Ishikawa (cell line): ENCODE results near the gene PHOX2A.

Experiments
- CEBPB ChIP-seq: IDR thresholded peaks from 2 replicates; pipeline ENCODE4 v1.6.1; 2012
- CREB1 ChIP-seq: IDR thresholded peaks from 2 replicates; pipeline ENCODE4 v1.6.1; 2012; ENCODE audit warnings: low read depth
- EGR1 ChIP-seq: IDR thresholded peaks from 2 replicates; pipeline ENCODE4 v1.6.1; 2012
- EP300 ChIP-seq: IDR thresholded peaks from 2 replicates; pipeline ENCODE4 v1.6.1; 2012; ENCODE audit warnings: borderline replicate concordance
- FOXM1 ChIP-seq: IDR thresholded peaks from 2 replicates; pipeline ENCODE4 v1.6.1; 2012; ENCODE audit warnings: low read depth, borderline replicate concordance
- MAX ChIP-seq: IDR thresholded peaks from 2 replicates; pipeline ENCODE4 v1.6.1; 2012
- NFIC ChIP-seq: IDR thresholded peaks from 2 replicates; pipeline ENCODE4 v1.6.1; 2012
- RAD21 ChIP-seq: IDR thresholded peaks from 2 replicates; pipeline ENCODE4 v1.6.1; 2012; ENCODE audit warnings: low read depth
- REST ChIP-seq: IDR thresholded peaks from 2 replicates; pipeline ENCODE4 v1.6.1; 2012; ENCODE audit warnings: low read depth, mild to moderate bottlenecking
- TAF1 ChIP-seq: IDR thresholded peaks from 2 replicates; pipeline ENCODE4 v1.6.1; 2012; ENCODE audit warnings: low read depth, mild to moderate bottlenecking
- TCF12 ChIP-seq: IDR thresholded peaks from 2 replicates; pipeline ENCODE4 v1.6.1; 2012; ENCODE audit warnings: low read depth
- TEAD4 ChIP-seq: IDR thresholded peaks from 2 replicates; pipeline ENCODE4 v1.6.1; 2012
- USF1 ChIP-seq: IDR thresholded peaks from 2 replicates; pipeline ENCODE4 v1.6.1; 2012
- YY1 ChIP-seq: IDR thresholded peaks from 2 replicates; pipeline ENCODE4 v1.6.1; 2012; ENCODE audit warnings: low read depth
- ZBTB7A ChIP-seq: IDR thresholded peaks from 2 replicates; pipeline ENCODE4 v1.6.1; 2012; ENCODE audit warnings: low read depth

PHOX2A gene

GRCh38 chr11:72209101-72209500, 34.9 kb downstream of the PHOX2A start:
- no peak for TF ChIP-seq EGR1
- no peak for TF ChIP-seq FOXM1
- no peak for TF ChIP-seq TCF12
- TF ChIP-seq MAX, result no peak

- no peak for TF ChIP-seq EGR1
- TF ChIP-seq TCF12, result no peak
- no peak for TF ChIP-seq FOXM1
- TF ChIP-seq TEAD4, result no peak
- TF ChIP-seq RAD21, result no peak
- no peak for TF ChIP-seq CEBPB
- TF ChIP-seq EP300, result no peak
- TF ChIP-seq CREB1, result no peak
- TF ChIP-seq YY1, result no peak
- TF ChIP-seq MAX, result no peak
- TF ChIP-seq TAF1, result no peak
- no peak for TF ChIP-seq USF1
- no peak for TF ChIP-seq REST
- no peak for TF ChIP-seq NFIC
- TF ChIP-seq ZBTB7A, result no peak
These were observed 35.7 kb downstream of the PHOX2A start for GRCh38 chr11:72208281-72208680.

- TF ChIP-seq REST, result no peak
- no peak for TF ChIP-seq ZBTB7A
- TF ChIP-seq CEBPB, result no peak
- no peak for TF ChIP-seq YY1
- no peak for TF ChIP-seq MAX
- no peak for TF ChIP-seq TAF1
- no peak for TF ChIP-seq NFIC
- no peak for TF ChIP-seq RAD21
- no peak for TF ChIP-seq TCF12
- no peak for TF ChIP-seq CREB1
- no peak for TF ChIP-seq TEAD4
These were observed 39.1 kb downstream of the PHOX2A start for GRCh38 chr11:72204886-72205285.

GRCh38 chr11:72203163-72203562, 40.8 kb downstream of the PHOX2A start:
- no peak for TF ChIP-seq YY1

GRCh38 chr11:72202571-72202970, 41.4 kb downstream of the PHOX2A start:
- TF ChIP-seq TEAD4, result no peak
- no peak for TF ChIP-seq NFIC
- TF ChIP-seq RAD21, result no peak

- TF ChIP-seq EP300 (peak; percentile 18; the same call in 1 of the 2 replicates), RAD21 (no peak)
These were observed 48.3 kb downstream of the PHOX2A start for GRCh38 chr11:72195518-72196270.

- TF ChIP-seq TCF12 (peak; percentile 36; the same call in 1 of the 2 replicates), EGR1 (peak; percentile 42; the same call in 1 of the 2 replicates), CEBPB (no peak), TAF1 (no peak), EP300 (no peak), MAX (0 out of 2 replicates have a peak, but pooled peaks have one; percentile 17), USF1 (peak; percentile 29; the same call in 1 of the 2 replicates), RAD21 (no peak; the same call in 1 of the 2 replicates), FOXM1 (no peak), TEAD4 (peak; percentile 83)
These were observed 52.0 kb downstream of the PHOX2A start, which contains the start of gene FOLR1 for GRCh38 chr11:72191961-72192381. FOLR1 (plus strand) TSS chr11:72192140; CDS start chr11:72192174, 34 bp downstream.
